ENCODE data around the gene MRI1.

Gene MRI1

DNA sequence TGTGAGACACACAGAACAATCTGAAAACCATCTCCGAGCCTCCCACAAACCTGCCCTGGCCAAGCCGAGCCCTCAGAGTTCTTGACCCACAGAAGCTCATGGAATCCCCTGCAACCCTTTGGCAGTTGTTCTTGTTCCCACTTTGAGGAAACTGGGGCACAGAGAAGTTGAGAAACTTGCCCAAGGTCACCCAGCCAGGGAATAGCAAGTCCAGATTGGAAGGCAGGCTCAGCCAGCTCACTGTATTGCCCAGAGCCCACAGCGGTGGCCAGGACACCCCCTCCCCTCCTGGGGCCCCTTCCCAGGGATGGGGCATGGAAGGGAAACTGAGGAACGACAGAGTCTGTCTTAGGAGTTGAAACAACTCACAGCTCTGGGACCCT, 32.7 kb downstream of the MRI1 start:
- ChIA-PET POLR2A (interaction anchor here (0.5 to 2.0 kb wide), 2 partner anchors 22 to 721 kb away, joined by 3 to 8 read pairs; partner anchors contain the start of genes C19orf53 and DNAJB1), CTCF (no interaction called here)
- no peak for DNase-seq (ENCODE audit: extremely low spot score)

DNA sequence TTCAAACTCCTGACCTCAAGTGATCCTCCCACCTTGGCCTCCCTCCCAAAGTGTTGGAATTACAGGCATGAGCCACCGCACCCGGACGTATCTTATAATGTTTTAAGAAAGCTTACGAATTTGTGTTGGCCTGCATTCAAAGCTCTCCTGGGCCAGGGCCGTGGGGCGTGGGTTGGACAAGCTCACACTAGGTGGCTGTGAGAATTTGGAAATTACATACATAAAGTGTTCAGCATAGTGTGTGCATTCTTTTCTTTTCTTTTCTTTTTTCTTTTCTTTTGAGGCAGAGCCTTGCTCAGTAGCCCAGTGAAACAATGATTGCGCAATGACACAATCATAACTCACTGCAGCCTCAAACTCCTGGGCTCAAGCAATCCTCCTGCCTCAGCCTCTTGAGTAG, 33.5 kb downstream of the MRI1 start:
- no peak for DNase-seq (ENCODE audit: extremely low spot score)
- CTCF ChIA-PET, result no interaction called here
- TF ChIP-seq FOXA1 (IDR thresholded peaks at IDR 0.05) (no peak), HDGF (IDR thresholded peaks at IDR 0.05; ENCODE audit: borderline replicate concordance) (no peak), BHLHE40 (IDR thresholded peaks at IDR 0.05; ENCODE audit: borderline replicate concordance) (no peak), TARDBP (IDR thresholded peaks at IDR 0.05) (no peak), ARNT (IDR thresholded peaks at IDR 0.05) (no peak), ELF4 (IDR thresholded peaks at IDR 0.05) (no peak), L3MBTL2 (conservative IDR thresholded peaks at IDR 0.05) (no peak), NFRKB (IDR thresholded peaks at IDR 0.05) (no peak), LEF1 (IDR thresholded peaks at IDR 0.05; ENCODE audit: borderline replicate concordance) (no peak)
- TF ChIP-seq, protein P1, sequence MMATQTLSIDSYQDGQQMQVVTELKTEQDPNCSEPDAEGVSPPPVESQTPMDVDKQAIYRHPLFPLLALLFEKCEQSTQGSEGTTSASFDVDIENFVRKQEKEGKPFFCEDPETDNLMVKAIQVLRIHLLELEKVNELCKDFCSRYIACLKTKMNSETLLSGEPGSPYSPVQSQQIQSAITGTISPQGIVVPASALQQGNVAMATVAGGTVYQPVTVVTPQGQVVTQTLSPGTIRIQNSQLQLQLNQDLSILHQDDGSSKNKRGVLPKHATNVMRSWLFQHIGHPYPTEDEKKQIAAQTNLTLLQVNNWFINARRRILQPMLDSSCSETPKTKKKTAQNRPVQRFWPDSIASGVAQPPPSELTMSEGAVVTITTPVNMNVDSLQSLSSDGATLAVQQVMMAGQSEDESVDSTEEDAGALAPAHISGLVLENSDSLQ (IDR thresholded peaks at IDR 0.05), result no peak
- POLR2A ChIA-PET, result interaction anchor here (2.0 kb wide), 1 partner anchor 23 kb away, joined by 8 read pairs; the partner anchor contains the start of gene C19orf53

More for the DNA sequence above, 32.7 kb downstream of the MRI1 start:
- TF ChIP-seq, protein P1 (IDR thresholded peaks at IDR 0.05), result no peak
- TF ChIP-seq TARDBP (IDR thresholded peaks at IDR 0.05) (no peak), SUZ12 (IDR thresholded peaks at IDR 0.05) (no peak), ELF4 (IDR thresholded peaks at IDR 0.05) (no peak), SP1 (IDR thresholded peaks at IDR 0.05) (no peak), CTBP1 (IDR thresholded peaks at IDR 0.05; ENCODE audit: borderline replicate concordance) (no peak), BHLHE40 (IDR thresholded peaks at IDR 0.05; ENCODE audit: borderline replicate concordance) (no peak), NFRKB (IDR thresholded peaks at IDR 0.05) (no peak), HDGF (IDR thresholded peaks at IDR 0.05; ENCODE audit: borderline replicate concordance) (no peak), FOXA1 (IDR thresholded peaks at IDR 0.05) (no peak), ZNF384 (IDR thresholded peaks at IDR 0.05) (no peak), FOXM1 (IDR thresholded peaks at IDR 0.05; ENCODE audit: borderline replicate concordance) (no peak), LEF1 (IDR thresholded peaks at IDR 0.05; ENCODE audit: borderline replicate concordance) (no peak), L3MBTL2 (conservative IDR thresholded peaks at IDR 0.05) (no peak), FOXK2 (IDR thresholded peaks at IDR 0.05) (no peak), ARNT (IDR thresholded peaks at IDR 0.05) (no peak)

DNA sequence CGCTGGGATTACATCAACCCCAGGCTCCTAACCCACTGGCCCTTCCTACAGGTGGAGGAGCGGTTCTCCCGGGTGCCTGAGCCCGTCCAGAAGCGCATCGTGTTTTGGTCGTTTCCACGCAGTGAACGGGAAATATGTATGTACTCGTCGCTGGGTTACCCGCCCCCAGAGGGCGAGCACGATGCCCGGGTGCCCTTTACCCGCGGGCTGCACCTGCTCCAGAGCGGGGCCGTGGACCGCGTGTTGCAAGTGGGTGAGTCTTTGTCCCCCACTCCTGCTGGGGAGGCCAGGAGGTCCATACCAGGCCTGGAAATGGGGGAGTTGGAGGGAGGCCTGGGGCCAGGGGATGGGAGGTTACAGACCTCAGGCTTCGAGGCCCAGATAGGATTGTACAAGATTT, 35.3 kb downstream of the MRI1 start:
- no peak for TF ChIP-seq CTBP1 (IDR thresholded peaks at IDR 0.05; ENCODE audit: borderline replicate concordance)
- TF ChIP-seq SP1 (IDR thresholded peaks at IDR 0.05), result no peak
- no peak for TF ChIP-seq FOXA1 (IDR thresholded peaks at IDR 0.05)
- TF ChIP-seq BHLHE40 (IDR thresholded peaks at IDR 0.05; ENCODE audit: borderline replicate concordance), result no peak
- no peak for DNase-seq (ENCODE audit: extremely low spot score)
- ChIA-PET POLR2A (no interaction called here), CTCF (no interaction called here)

DNA sequence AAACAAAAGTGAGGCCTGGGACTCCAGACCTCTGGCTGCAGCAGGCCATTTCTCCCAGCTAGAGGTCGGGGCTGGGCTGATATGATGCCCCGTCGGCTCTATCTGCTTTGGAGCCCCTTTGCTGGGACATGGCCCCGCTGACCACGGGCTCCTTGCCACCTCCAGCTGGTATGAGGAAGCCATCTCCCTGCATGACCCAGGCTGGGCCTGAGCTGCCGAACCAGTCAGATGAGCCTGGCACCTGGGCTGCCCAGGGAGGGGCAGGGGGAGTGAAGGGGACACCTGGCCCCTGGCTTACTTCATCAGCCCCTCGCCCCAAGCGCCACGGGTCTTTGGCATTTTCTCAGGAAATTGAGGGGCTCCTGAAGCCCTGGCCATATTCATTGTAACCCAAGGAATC, 38.7 kb downstream of the MRI1 start:
- TF ChIP-seq NFRKB (IDR thresholded peaks at IDR 0.05), result no peak
- TF ChIP-seq SP1 (IDR thresholded peaks at IDR 0.05), result no peak
- TF ChIP-seq ARNT (IDR thresholded peaks at IDR 0.05), result no peak
- no peak for TF ChIP-seq BHLHE40 (IDR thresholded peaks at IDR 0.05; ENCODE audit: borderline replicate concordance)
- no peak for TF ChIP-seq ZNF384 (IDR thresholded peaks at IDR 0.05)
- no peak for TF ChIP-seq TARDBP (IDR thresholded peaks at IDR 0.05)
- no peak for TF ChIP-seq FOXK2 (IDR thresholded peaks at IDR 0.05)
- POLR2A ChIA-PET, result no interaction called here
- no peak for DNase-seq (ENCODE audit: extremely low spot score)
- CTCF ChIA-PET, result interaction anchor here (0.8 kb wide), 1 partner anchor 22 kb away, joined by 3 read pairs; no protein-coding TSS in a partner anchor

DNA sequence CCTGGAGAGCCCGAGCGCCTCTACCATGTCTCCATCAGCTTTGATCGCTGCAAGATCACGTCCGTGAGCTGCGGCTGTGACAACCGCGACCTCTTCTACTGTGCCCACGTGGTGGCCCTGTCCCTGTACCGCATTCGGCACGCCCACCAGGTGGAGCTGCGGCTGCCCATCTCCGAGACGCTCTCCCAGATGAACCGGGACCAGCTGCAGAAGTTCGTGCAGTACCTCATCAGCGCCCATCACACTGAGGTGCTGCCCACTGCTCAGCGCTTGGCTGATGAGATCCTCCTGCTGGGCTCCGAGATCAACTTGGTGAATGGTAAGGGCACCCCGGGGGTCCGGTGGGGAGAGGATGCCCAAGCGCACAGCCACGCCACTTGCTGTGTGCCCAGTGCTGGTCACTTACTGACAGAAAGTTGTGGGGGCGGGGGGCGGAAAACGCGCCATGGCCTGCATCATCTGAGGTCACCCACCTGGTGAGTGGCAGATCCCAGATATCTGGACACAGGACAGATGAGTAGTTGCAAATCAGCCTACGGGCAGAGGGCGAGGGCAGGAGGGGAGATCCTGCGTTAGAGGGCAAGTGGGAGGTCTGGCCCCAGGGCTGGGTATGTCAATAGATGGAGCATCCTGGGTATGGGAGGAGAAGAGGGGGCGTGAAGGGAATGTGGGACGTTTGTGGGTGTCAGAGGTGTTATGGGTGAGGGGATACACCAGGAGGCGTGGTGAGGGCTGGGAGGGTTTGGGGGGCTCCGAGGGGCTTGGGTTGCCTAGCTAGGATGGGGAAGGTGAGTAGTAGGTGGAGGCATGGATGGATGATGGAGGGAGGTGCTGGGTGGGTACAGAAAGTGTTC, 40.7 kb downstream of the MRI1 start:
- no peak for TF ChIP-seq LEF1 (IDR thresholded peaks at IDR 0.05; ENCODE audit: borderline replicate concordance)
- no peak for TF ChIP-seq BHLHE40 (IDR thresholded peaks at IDR 0.05; ENCODE audit: borderline replicate concordance)
- TF ChIP-seq CTBP1 (IDR thresholded peaks at IDR 0.05; ENCODE audit: borderline replicate concordance), result no peak
- no peak for TF ChIP-seq ZNF384 (IDR thresholded peaks at IDR 0.05)
- TF ChIP-seq SP1 (IDR thresholded peaks at IDR 0.05), result no peak
- TF ChIP-seq HDGF (IDR thresholded peaks at IDR 0.05; ENCODE audit: borderline replicate concordance), result no peak
- no peak for TF ChIP-seq TARDBP (IDR thresholded peaks at IDR 0.05)
- TF ChIP-seq SUZ12 (IDR thresholded peaks at IDR 0.05), result no peak
- TF ChIP-seq, protein P1 (IDR thresholded peaks at IDR 0.05), result no peak
- no peak for TF ChIP-seq ARNT (IDR thresholded peaks at IDR 0.05)
- TF ChIP-seq FOXM1 (IDR thresholded peaks at IDR 0.05; ENCODE audit: borderline replicate concordance), result no peak
- TF ChIP-seq NFRKB (IDR thresholded peaks at IDR 0.05), result no peak
- no peak for TF ChIP-seq FOXA1 (IDR thresholded peaks at IDR 0.05)
- no peak for TF ChIP-seq L3MBTL2 (conservative IDR thresholded peaks at IDR 0.05)
- no peak for TF ChIP-seq ELF4 (IDR thresholded peaks at IDR 0.05)
- TF ChIP-seq FOXK2 (IDR thresholded peaks at IDR 0.05), result no peak
- CTCF ChIA-PET, result interaction anchor here (0.6 to 0.7 kb wide), 2 partner anchors 25 to 929 kb away, joined by 3 to 4 read pairs; no protein-coding TSS in a partner anchor
- POLR2A ChIA-PET, result no interaction called here
- DNase-seq (ENCODE audit: extremely low spot score), result no peak

DNA sequence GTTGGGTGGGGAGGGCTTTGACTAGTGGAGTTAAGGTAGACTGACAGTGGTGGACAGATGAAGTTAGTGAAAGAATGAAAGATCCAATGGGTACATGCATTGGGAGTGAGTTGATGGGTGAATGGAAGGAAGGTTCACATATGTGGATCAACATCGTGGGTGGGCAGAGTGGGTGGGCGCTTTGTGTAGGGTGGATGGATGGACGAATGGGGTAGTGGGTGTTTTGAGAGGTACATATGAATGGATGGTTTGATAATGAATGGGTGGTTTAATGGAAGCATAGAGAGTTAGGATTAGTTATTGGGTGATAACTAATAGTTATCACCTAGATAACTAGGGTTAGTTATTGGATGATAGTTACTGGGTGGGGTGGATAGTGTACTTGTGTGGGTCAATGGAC, 42.4 kb downstream of the MRI1 start:
- DNase-seq (ENCODE audit: extremely low spot score), result no peak
- TF ChIP-seq FOXM1 (IDR thresholded peaks at IDR 0.05; ENCODE audit: borderline replicate concordance), result no peak
- no peak for TF ChIP-seq ZNF384 (IDR thresholded peaks at IDR 0.05)
- no peak for TF ChIP-seq BHLHE40 (IDR thresholded peaks at IDR 0.05; ENCODE audit: borderline replicate concordance)
- TF ChIP-seq, protein P1 (IDR thresholded peaks at IDR 0.05), result no peak
- TF ChIP-seq HDGF (IDR thresholded peaks at IDR 0.05; ENCODE audit: borderline replicate concordance), result no peak
- no peak for TF ChIP-seq NFRKB (IDR thresholded peaks at IDR 0.05)
- TF ChIP-seq FOXK2 (IDR thresholded peaks at IDR 0.05), result no peak
- no peak for TF ChIP-seq L3MBTL2 (conservative IDR thresholded peaks at IDR 0.05)
- TF ChIP-seq SP1 (IDR thresholded peaks at IDR 0.05), result no peak
- TF ChIP-seq LEF1 (IDR thresholded peaks at IDR 0.05; ENCODE audit: borderline replicate concordance), result no peak
- no peak for TF ChIP-seq TARDBP (IDR thresholded peaks at IDR 0.05)
- no peak for TF ChIP-seq ARNT (IDR thresholded peaks at IDR 0.05)
- no peak for TF ChIP-seq FOXA1 (IDR thresholded peaks at IDR 0.05)
- TF ChIP-seq CTBP1 (IDR thresholded peaks at IDR 0.05; ENCODE audit: borderline replicate concordance), result no peak
- no peak for TF ChIP-seq ELF4 (IDR thresholded peaks at IDR 0.05)
- TF ChIP-seq SUZ12 (IDR thresholded peaks at IDR 0.05), result no peak
- POLR2A ChIA-PET, result no interaction called here
- CTCF ChIA-PET, result no interaction called here
